Measurements from ENCODE around the gene PRKAG2.

PRKAG2 gene

DNA sequence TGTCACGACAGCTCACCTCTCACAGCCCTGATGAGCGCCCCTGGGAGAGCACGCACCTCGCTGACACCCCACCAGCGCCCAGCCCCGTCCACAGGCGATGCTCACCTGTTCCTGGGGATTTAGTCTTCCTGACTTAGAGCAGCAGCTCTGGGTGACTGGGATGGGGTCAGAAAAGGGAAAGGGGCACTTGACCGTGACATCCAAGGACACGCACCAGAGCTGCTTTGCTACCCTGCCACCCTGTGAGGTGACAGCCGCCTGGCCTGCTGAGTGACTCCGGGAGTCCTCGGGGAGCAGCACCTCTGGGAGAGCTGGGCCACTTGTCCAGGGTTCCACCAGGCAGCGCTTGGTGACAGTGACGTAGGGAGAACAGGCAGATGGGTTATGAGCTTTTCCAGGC is 148.2 kb downstream of the PRKAG2 start:
- no peak overlapping the region for H3K4me2 ChIP-seq (ENCODE audit: low read depth, low read length, poor library complexity, severe bottlenecking)
- H4K20me1 ChIP-seq (ENCODE audit: low read depth, low read length), result no peaks in the 10 kb centered on the region
- H3K9me2 ChIP-seq (replicated peaks; ENCODE audit: insufficient read depth, low read length), result no peaks in the 10 kb centered on the region
- H3K27me3 ChIP-seq (ENCODE audit: low read length), result no peaks in the 10 kb centered on the region
- H3K27ac ChIP-seq (ENCODE audit: low read depth, low read length), result no peak overlapping the region
- H3K9ac ChIP-seq (ENCODE audit: low read length), result no peak overlapping the region
- H2AFZ ChIP-seq (ENCODE audit: low read depth, low read length, severe bottlenecking), result no peak overlapping the region
- no peaks in the 10 kb centered on the region for H3K36me3 ChIP-seq (ENCODE audit: low read length)
- H3K9me3 ChIP-seq (ENCODE audit: insufficient read depth, low read length), result no peaks in the 10 kb centered on the region
- H3K79me2 ChIP-seq (ENCODE audit: insufficient read depth, low read length), result no peaks in the 10 kb centered on the region
- no peaks in the 10 kb centered on the region for H3F3A ChIP-seq (ENCODE audit: insufficient read depth)
- TF ChIP-seq, protein P1, sequence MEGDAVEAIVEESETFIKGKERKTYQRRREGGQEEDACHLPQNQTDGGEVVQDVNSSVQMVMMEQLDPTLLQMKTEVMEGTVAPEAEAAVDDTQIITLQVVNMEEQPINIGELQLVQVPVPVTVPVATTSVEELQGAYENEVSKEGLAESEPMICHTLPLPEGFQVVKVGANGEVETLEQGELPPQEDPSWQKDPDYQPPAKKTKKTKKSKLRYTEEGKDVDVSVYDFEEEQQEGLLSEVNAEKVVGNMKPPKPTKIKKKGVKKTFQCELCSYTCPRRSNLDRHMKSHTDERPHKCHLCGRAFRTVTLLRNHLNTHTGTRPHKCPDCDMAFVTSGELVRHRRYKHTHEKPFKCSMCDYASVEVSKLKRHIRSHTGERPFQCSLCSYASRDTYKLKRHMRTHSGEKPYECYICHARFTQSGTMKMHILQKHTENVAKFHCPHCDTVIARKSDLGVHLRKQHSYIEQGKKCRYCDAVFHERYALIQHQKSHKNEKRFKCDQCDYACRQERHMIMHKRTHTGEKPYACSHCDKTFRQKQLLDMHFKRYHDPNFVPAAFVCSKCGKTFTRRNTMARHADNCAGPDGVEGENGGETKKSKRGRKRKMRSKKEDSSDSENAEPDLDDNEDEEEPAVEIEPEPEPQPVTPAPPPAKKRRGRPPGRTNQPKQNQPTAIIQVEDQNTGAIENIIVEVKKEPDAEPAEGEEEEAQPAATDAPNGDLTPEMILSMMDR (IDR thresholded peaks at IDR 0.05; ENCODE audit: insufficient read depth, low read length, poor library complexity, severe bottlenecking), result no peak
- no peak for TF ChIP-seq EZH2phosphoT487 (conservative IDR thresholded peaks at IDR 0.05; ENCODE audit: low read length)
- H3K4me3 ChIP-seq (ENCODE audit: insufficient read depth, low read length, poor library complexity, severe bottlenecking), result no peak overlapping the region

DNA sequence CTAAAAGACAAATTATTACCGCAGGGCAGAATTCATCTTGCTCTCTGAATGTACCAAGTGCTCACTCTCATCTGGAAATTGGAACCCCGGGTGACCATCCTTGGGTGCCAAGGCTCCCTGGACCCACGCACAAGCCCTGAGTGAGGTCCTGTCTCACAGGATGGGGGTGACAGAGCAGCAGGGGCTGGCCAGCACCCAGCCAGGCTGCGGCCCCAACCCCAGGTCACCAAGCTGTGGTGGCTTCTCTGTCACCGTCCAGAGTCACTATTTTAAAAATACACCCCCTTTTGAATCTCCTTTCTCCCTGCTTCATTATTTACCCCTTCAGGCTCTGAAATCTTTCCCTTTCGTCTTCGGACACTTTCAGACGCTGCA is 148.6 kb downstream of the PRKAG2 start:
- Histone ChIP-seq H3K27ac (ENCODE audit: low read depth, low read length) (no peak overlapping the region), H3K9me3 (ENCODE audit: insufficient read depth, low read length) (no peaks in the 10 kb centered on the region), H3K4me3 (ENCODE audit: insufficient read depth, low read length, poor library complexity, severe bottlenecking) (no peak overlapping the region), H3K36me3 (ENCODE audit: low read length) (no peaks in the 10 kb centered on the region), H4K20me1 (ENCODE audit: low read depth, low read length) (no peaks in the 10 kb centered on the region), H3K9ac (ENCODE audit: low read length) (no peak overlapping the region), H3K9me2 (replicated peaks; ENCODE audit: insufficient read depth, low read length) (no peaks in the 10 kb centered on the region), H2AFZ (ENCODE audit: low read depth, low read length, severe bottlenecking) (no peak overlapping the region), H3K4me2 (ENCODE audit: low read depth, low read length, poor library complexity, severe bottlenecking) (no peak overlapping the region), H3K27me3 (ENCODE audit: low read length) (no peaks in the 10 kb centered on the region), H3F3A (ENCODE audit: insufficient read depth) (no peaks in the 10 kb centered on the region), H3K79me2 (ENCODE audit: insufficient read depth, low read length) (no peaks in the 10 kb centered on the region)
- no peak for TF ChIP-seq EZH2phosphoT487 (conservative IDR thresholded peaks at IDR 0.05; ENCODE audit: low read length)
- TF ChIP-seq, protein P1 (IDR thresholded peaks at IDR 0.05; ENCODE audit: insufficient read depth, low read length, poor library complexity, severe bottlenecking), result no peak

DNA sequence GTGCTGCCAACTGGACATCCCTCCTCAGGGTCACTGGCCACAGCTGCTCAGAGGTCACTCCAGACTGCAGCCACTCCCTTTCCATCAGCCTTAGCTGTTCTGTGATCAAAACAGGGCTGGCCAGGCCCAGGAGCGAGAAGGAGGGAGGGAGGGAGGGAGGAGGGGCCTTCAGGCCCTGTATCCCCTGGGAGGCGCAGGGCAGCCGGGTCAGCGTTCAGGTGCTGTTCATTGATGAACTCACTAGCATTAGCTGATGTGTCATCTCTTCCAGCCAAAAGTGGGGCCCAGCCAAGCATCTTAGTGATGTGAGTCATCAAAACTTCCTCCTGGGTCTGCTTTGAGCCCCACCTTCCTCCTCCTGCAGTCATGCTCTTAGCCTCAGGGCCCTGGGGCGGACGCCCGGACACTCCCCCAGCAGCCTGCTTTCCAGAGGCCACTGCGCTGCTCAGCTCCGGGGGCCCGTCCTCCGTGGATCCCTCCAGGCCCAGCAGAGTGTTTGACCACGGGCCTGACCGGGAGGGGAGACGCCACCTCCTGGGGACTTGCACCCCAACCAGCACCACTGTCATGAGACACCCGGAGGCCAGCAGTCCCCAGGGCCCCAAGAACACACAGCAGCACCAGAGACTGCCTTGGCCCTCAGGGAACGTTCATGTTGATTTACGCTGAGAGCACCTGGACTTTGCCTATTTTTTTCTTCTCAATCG is 149.2 kb downstream of the PRKAG2 start:
- Histone ChIP-seq H3K27me3 (ENCODE audit: low read length) (no peaks in the 10 kb centered on the region), H3K9me2 (replicated peaks; ENCODE audit: insufficient read depth, low read length) (no peaks in the 10 kb centered on the region), H3K9me3 (ENCODE audit: insufficient read depth, low read length) (no peaks in the 10 kb centered on the region), H3K36me3 (ENCODE audit: low read length) (no peaks in the 10 kb centered on the region), H3K4me2 (ENCODE audit: low read depth, low read length, poor library complexity, severe bottlenecking) (no peak overlapping the region), H3K4me3 (ENCODE audit: insufficient read depth, low read length, poor library complexity, severe bottlenecking) (no peak overlapping the region), H4K20me1 (ENCODE audit: low read depth, low read length) (no peaks in the 10 kb centered on the region), H3K27ac (ENCODE audit: low read depth, low read length) (no peak overlapping the region), H3K79me2 (ENCODE audit: insufficient read depth, low read length) (no peaks in the 10 kb centered on the region), H3F3A (ENCODE audit: insufficient read depth) (no peaks in the 10 kb centered on the region), H2AFZ (ENCODE audit: low read depth, low read length, severe bottlenecking) (no peak overlapping the region), H3K9ac (ENCODE audit: low read length) (no peak overlapping the region)
- TF ChIP-seq, protein P1 (IDR thresholded peaks at IDR 0.05; ENCODE audit: insufficient read depth, low read length, poor library complexity, severe bottlenecking), result no peak
- TF ChIP-seq EZH2phosphoT487 (conservative IDR thresholded peaks at IDR 0.05; ENCODE audit: low read length), result no peak
